CD4-positive, alpha-beta T cell treated with Interleukin-4 for 1 hour (primary cell): ENCODE results near the gene DCTN3.

Experiments
- DNase-seq, 2 donors: peaks; one replicate each; pipeline ENCODE4 v3.0.0-alpha.2; 2020 to 2022

The DCTN3 gene

DNA sequence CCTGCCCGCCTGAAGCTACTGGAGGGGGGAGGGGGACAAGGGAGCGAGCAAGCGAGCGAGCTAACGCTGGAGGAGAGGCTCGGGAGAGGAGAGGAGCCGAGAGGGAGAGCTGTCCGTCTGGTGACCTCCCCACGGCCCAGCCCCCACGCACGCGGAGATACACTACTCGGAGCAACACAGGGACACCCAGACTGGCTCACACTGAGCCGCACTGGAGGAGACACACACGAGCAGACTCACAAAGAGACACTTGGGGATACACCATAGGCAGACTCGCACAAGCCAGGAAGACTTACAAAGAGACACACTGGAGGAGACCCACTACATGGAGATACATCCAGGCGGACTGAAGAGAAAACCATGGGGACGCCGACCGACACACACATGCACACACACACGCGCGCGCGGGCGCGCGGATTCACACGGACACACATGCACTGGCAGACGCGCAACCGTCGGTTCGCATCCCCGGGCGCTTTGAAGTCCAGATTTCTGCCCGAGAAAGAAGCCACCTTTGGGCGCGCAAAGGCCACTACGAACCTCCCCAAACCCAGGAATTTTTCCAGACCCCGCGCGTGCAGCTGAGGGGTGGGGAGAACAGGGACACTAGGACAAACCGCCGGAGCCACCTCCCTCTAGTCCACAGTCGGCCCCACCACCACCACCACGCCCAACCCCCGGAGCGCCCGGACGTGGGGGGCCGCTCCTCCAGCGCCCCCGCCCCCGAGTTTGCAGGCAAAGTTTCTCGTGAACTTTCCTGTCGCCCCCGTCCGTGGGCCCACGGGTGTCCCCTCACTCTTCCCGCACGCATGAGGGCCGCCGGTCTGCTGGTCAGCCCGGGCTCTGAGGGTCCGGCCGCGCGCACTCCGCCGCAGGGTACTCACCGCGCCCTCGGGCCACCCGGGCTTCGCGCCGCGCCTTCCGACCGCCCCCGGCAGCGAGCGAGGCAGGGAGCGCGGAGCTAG is 31.3 kb downstream of the DCTN3 start:
- no peak for DNase-seq

GRCh38 chr9:34587271-34587670 is 33.0 kb downstream of the DCTN3 start:
- DNase-seq: no peak

DNA sequence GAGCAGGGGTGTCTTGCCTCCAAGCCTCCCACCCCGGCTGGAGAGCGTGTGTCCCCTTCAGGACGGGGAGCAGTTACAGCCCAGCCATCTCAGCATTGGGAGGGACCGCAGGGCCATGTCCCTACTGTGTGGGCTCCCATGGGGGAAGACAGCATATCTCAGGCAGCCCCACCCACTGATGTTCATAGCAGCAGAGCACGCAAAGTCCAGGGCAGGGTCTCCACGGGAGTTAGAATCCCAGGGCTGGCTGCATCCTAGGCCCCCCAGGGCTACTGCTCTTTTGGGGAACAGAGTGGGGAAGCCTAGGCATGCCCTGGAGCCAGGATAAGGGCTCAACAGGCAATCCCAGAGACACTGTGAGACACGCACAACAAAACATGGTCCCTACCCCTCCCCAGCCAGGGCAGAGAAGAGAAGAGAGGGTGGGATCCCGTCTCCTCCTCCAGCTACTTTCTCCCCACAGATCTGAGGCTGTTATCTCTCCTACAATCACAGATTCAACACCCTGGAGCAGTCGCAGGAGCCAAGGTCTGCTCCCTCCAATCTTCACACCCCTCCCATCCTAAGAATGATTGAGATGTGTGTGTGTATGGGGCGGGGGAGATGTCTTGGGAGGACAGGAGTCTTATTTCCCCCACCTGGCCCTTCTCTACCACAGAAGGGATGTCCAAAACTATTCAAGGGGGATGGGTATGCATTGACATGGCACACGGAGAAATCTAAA is 34.2 kb downstream of the DCTN3 start:
- DNase-seq: no peak

DNA sequence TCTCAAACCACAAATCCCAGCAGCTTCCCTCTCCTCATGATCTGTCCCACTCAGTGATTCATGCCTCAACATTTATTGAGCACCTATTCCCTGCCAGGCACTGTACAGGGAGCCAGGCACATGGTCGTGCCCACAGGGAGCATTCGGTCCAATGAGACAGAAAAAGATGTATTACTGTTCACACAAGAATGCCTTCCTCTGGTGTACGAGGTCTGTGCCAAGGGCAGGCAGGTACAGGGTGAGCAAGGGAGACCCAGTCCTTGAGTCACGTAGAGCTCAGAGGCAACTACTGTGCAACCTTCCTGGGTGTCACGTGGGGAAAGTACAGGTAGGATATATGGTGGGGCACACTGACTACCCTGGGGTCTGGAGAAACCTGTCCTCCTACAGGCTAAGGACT is 35.3 kb downstream of the DCTN3 start:
- DNase-seq: no peak

DNA sequence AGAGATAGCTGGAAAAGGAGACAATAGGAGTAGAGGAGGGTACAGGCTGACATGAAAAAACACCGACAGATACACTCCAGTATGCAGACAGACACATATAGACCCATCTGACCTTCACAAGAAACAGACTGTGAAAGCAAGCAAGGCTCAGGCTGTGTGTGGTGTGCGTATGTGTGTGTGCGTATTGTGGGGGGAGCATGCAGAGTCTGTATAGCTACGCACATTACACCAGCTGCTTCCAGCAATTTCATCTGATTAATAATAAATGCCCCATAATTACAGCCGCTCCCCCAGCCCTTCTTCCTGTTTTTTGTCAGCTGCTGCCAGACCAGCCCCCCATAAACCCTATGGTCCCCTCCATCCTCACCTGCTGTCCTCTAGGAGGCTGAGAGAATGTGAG is 37.5 kb downstream of the DCTN3 start:
- DNase-seq: no peak

DNA sequence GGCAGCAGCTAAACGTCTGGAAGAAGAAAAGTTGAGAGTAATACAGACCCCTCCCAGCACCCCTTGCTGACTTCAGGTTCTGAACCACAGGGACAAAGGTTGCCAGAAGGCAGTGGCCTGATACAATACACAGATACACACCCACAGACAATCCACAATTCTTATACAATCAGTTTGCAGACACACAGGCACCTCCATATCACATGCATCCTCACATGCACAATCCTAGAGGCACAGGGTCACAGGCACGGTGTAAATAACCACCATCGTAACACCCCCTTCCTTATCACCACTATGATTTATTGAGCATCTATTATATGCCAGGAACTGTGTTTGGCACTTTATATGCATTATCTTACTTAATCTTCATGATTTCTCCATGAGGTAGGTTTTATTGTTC is 39.0 kb downstream of the DCTN3 start:
- no peak for DNase-seq

DNA sequence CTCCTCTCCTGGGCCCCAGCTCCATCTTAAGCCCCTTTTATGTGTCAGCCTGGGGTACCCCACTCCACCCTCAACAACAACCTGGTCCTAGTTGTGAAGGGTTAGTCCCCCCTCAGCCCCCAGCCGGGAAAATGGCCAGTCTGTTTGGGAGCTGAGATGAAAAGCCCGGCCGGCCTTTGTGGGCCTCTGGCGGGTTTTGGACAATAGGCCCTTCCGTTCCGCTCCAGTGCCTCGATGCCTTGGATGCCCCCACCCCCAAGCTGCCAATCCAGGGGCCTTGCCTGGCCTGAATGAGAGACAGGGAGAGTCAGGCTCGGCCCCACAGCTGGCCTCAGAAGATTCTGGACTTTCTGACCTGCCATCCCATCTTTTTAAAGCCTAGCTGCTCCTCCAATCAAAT is 39.9 kb downstream of the DCTN3 start:
- no peak for DNase-seq

GRCh38 chr9:34579808-34580163 is 40.5 kb downstream of the DCTN3 start:
- no peak for DNase-seq

DNA sequence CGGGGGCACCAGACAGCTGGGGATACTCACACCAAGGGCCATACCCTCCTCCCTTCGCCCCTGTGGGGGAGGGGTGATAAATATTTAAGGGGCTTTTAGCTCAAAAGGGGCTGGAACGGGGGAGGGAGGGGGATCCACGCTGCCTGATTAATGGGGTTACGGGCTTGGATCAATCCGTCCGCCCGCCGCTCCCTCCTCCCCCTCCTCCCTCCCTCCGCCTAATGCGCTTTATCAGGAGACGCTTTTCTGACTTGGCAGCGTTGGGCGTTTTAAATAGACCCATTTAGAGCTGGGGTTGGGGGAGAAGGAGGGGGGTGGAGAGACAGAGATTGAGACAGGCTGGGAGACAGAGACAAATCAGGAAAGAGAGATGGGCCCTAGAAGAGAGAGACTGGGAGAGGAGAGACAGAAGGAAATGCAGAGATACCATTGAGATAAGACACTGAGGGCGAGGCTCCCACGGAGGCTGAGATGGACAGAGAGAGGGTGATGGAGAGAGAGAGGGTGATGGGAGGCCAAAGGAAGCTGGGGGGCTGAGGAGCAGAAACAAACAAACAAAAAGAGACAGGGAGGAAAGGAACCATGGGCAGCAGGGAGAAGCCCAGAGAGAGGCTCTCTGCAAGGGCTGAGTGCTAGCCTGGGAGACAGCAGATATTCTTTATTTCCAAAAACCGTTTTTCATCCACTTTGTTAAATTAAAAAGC is 41.0 kb downstream of the DCTN3 start:
- no peak for DNase-seq

GRCh38 chr9:34578241-34579103 is 41.8 kb downstream of the DCTN3 start:
- no peak for DNase-seq

- no peak for DNase-seq
These were observed 42.7 kb downstream of the DCTN3 start for GRCh38 chr9:34577400-34578240.

DNA sequence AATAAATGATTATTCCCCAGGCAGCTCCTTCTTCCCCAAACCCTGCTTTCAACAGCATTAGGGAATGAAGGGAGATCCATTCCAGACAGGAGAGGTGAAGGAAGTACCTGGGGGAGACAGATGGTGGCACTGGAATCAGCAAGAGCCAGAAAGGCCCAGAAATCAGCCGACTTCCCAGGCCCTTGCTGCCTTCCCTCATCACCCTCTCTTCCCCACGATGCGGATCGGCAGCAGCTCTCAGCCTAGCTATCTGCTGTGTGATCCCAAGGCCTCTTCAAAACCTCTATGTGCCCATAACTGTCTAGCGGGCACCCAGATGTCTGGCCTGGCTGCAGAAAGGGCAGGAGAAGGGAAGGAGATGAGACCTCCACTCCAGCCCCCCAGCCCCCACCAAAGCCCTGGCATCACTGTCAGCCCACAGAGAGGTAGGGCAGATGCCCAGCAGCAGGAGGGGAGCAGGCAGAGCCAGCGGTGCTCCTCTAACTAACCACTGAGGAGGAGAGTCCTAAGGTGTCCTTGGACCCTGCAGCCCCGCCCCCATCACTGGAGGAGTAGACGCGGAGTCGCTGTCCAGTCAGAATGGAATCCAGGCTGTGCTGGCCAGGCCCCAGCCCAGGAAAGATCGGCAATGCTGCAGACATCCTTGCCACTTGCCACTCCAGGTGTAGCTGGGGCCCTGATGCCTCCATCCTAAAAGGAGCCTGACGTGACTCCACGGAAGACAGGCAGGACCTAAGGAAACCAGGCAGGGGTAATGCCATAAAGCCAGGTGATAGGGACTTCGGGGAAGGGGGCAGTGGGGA is 43.5 kb downstream of the DCTN3 start:
- DNase-seq: no peak

DNA sequence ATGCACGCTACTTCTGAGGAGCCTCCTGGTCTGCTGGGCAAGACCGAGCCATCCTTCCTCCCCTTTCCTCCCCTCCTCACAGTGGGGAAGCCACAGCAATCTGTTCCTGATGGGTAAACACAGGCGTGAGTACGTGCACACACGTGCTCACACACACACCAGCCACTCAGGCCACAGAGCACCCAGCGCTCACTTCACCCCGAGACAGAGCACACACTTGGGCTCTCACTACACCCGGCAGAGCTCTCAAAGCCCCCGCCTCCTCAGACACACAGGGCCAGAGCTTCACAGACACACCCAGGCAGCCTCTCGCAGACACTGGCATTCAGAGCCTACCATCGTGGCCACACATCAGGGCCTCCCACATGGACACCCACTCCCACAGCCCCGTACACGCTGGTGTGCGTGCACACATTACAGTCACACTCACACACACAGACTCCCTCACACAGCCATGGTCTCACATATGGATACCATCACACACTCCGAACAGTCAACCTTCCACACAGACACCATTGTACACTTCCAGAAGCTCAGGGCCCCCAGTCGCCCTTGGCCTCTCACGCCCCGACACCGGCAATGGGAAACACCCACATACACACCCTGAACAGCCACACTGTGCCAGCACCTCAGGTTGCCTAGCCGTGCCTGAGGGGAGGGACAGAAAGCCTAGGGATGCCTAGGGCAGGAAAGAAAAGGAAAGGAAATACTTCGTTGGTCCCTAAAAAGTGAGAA is 44.3 kb downstream of the DCTN3 start:
- DNase-seq: no peak

DNA sequence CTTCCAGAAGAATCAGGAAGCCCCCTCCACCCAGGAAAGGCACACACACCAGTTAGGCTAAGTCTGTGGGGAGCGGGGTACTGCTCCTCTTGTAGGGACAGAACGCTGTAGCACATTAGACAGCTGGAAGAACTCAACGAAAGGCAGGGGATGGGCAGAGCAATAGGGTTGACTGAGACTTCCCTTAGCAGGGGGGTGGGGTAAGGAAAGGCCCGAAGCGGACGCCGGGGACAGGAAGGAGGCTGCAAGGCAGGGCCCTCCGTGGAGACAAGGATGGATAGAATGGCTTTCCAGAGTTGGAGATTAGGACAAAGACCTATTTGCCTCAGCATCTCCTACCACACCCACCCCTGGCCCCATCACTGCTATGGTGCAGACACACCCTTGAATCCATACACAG is 45.1 kb downstream of the DCTN3 start:
- DNase-seq: no peak

GRCh38 chr9:34574571-34574970 is 45.7 kb downstream of the DCTN3 start:
- no peak for DNase-seq

GRCh38 chr9:34573599-34574325 is 46.5 kb downstream of the DCTN3 start:
- DNase-seq: no peak

- no peak for DNase-seq
These were observed 47.7 kb downstream of the DCTN3 start for GRCh38 chr9:34572628-34573027.

DNA sequence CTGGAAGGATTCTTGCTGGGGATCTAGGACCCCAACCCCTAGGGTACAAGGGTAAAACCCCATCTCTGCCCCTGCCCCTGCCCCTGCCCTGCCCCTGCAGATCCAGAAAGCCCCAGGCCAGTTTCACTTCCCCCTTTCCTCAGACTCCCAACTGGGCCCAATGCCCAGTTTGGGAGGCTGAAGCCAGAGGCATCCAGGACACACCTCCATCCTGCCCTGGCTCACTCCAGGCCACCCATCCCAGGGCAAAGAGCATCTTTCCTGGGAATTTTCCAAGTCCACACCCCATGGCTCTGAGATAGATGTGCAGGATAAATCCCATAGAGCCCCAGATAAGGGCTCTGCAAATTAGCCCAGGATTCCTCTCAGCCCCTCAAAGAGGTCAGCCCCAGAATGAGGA is 48.2 kb downstream of the DCTN3 start:
- DNase-seq: no peak

DNA sequence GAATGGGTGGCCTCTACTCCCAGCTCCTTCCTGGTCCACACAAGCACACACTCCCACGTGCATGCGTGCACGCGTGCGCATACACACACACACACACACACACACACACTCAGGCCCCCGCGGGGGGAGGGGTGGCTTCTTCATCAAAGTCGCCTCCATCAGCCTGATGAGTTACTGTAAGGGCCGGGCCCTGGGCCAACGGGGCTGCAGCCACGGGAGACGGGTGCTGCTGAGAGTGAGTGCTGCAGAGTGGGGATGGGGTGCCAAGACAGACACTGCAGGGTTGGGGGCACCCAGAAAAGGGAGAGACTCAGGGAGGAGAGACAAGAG is 48.8 kb downstream of the DCTN3 start:
- no peak for DNase-seq
